T-helper 2 cell treated with Interferon-gamma antibody and Interleukin-4, amounts not matched to agents 100 ng/mL and 5 ng/mL, for 36 hours (primary cell): Measurements from ENCODE around the gene LRRC42. TPM values are rescaled to one million over a fixed set of nuclear protein-coding genes. Genes with fewer than 3 reads are reported as not detected.

Source experiments
- total RNA-seq: library from RNA; stranded (reverse); gene quantifications from 2 replicates; pipeline ENCODE4 v1.2.3, GENCODE V29; 2022

The LRRC42 gene
- total RNA-seq, 1 donor from 2014 or later: 19.2 TPM

Other genes with a start within 250 kb of the LRRC42 start
- gene GLIS1, start 207.2 kb upstream of the LRRC42 start, total RNA-seq: not detected in 2 replicates
- 27.3 and 28.4 TPM in 2 replicates for gene NDC1, start 108.1 kb upstream of the LRRC42 start, total RNA-seq
- gene YIPF1, start 56.6 kb upstream of the LRRC42 start, total RNA-seq: 15.3 and 16.7 TPM in 2 replicates
- not detected in 2 replicates for gene DIO1, start 52.2 kb upstream of the LRRC42 start, total RNA-seq
- 61.6 and 66.9 TPM in 2 replicates for gene IFT25, start 651 bp upstream of the LRRC42 start, total RNA-seq
- not detected in 2 replicates for gene LDLRAD1, start 71.8 kb downstream of the LRRC42 start, total RNA-seq
- 148 and 154 TPM in 2 replicates for gene TMEM59, start 106.9 kb downstream of the LRRC42 start, total RNA-seq
- gene TCEANC2, start 107.3 kb downstream of the LRRC42 start, total RNA-seq: 10.2 and 10.7 TPM in 2 replicates
- not detected in 2 replicates for gene CDCP2, start 206.7 kb downstream of the LRRC42 start, total RNA-seq